DOHH2 (cell line): ENCODE data around the gene DSCAM.

Experiments
- EZH2phosphoT487 ChIP-seq: fragments of 200-600 bp; sonication (generic); IDR thresholded peaks from 2 replicates; pipeline ENCODE4 v1.6.1; 2017; ENCODE audit warnings: borderline replicate concordance, mild to moderate bottlenecking, antibody characterized with exemption, low read length, moderate library complexity, mixed read lengths
- TF ChIP-seq, protein P1 (sequence below): fragments of 200-600 bp; sonication (generic); IDR thresholded peaks from one replicate; pipeline ENCODE4 v1.5.1; 2014; ENCODE audit warnings: antibody characterized with exemption, mild to moderate bottlenecking, low read depth, low read length; ENCODE audit not compliant: poor library complexity, severe bottlenecking

DNA sequence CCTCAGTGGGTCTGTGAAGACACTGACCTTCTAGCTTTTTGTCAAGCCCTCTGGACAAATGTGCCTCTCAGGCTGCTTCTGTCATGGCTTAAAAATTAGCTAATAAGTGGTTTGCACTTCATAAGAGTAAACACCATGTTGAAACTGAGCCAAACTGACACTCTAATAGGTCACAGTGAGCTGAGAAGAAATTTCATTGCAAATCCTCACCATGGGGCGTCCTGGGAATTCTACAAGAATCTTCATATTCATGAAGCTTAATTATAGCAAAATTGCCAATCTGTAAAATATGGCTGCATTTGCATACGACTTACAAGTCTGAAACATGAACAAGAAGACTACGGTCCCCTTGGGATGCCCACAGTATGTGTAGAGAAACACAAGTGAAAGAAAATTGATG is 188.6 kb downstream of the DSCAM start:
- TF ChIP-seq, protein P1, sequence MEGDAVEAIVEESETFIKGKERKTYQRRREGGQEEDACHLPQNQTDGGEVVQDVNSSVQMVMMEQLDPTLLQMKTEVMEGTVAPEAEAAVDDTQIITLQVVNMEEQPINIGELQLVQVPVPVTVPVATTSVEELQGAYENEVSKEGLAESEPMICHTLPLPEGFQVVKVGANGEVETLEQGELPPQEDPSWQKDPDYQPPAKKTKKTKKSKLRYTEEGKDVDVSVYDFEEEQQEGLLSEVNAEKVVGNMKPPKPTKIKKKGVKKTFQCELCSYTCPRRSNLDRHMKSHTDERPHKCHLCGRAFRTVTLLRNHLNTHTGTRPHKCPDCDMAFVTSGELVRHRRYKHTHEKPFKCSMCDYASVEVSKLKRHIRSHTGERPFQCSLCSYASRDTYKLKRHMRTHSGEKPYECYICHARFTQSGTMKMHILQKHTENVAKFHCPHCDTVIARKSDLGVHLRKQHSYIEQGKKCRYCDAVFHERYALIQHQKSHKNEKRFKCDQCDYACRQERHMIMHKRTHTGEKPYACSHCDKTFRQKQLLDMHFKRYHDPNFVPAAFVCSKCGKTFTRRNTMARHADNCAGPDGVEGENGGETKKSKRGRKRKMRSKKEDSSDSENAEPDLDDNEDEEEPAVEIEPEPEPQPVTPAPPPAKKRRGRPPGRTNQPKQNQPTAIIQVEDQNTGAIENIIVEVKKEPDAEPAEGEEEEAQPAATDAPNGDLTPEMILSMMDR, result no peak
- no peak for TF ChIP-seq EZH2phosphoT487
